Left hindlimb (tissue), 1 donor: ENCODE results near the gene GRK5.

ENCODE experiments used
- DNase-seq: peaks from one replicate; pipeline ENCODE4 v3.0.0-alpha.2; 2018

The GRK5 gene

DNA sequence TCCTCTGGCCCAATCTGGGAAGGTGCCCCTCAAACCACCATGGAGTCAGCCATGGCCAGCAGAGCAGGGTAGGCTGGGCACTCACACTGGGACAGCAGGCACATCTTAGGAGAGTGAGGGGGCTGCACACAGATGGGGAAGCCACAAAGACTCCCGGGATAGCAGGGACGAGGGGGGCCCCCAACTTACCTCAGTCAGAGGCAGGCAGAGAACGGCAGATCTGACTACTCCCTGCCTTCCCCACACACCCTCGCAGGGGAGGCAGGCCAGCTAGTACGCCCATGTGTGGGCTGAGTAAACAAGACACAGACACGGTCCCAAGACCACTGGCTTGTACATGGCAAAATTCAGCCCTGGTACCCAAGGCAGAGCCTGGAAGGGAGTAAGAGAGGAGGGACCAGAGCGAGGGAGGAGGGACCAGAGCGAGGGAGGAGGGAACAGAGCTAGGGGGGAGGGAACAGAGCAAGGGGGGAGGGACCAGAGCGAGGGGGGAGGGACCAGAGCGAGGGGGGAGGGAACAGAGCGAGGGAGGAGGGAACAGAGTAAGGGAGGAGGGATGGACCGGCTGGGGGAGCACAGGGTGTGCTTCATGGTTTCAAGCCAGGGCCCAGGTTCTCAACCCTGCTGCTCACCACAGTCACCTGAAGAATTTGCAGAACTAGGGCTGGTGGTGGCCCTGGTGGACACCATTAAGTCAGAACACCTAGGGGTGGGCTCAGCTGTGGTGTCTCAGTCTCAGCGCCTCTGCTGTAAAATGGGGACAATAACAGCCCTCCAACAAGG lies 261.4 kb downstream of the GRK5 start:
- no peak for DNase-seq

DNA sequence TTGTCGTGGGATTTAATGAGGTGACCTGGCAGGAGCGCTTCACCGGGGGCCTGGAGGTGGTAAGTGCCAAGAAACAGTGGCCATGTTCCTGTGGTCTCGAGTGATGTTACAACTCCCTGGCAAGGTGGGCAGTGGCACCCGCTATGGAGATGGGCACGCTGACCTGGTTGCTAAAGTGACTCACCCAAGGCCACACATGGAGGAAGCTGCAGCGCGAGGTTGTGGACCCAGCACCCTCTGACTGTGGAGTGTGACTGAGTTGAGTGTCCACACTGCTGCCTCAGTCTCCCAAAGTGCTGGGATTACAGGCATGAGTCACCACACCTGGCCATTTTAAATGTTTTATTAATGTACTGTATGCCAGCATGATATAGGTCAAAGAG lies 261.9 kb downstream of the GRK5 start:
- no peak for DNase-seq

DNA sequence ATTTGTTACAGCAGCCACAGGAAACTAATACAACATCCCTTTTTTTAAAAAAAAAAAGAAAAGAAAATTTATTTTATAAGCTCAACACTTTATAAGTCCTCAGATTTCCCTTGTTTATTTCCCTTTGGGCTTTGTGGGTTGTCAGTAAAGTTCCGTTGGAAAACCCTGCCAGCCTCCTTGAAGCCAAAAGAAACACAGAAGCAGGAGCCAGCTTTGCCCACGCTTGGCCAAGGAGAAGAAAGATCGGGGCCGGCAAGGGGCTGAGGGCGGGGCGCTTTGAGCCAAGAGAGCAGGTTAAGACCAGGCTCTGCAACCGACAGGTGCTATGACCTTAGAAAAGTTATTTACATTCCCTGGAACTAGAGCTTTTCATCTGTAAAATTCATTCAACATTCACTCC lies 262.5 kb downstream of the GRK5 start:
- DNase-seq: no peak

DNA sequence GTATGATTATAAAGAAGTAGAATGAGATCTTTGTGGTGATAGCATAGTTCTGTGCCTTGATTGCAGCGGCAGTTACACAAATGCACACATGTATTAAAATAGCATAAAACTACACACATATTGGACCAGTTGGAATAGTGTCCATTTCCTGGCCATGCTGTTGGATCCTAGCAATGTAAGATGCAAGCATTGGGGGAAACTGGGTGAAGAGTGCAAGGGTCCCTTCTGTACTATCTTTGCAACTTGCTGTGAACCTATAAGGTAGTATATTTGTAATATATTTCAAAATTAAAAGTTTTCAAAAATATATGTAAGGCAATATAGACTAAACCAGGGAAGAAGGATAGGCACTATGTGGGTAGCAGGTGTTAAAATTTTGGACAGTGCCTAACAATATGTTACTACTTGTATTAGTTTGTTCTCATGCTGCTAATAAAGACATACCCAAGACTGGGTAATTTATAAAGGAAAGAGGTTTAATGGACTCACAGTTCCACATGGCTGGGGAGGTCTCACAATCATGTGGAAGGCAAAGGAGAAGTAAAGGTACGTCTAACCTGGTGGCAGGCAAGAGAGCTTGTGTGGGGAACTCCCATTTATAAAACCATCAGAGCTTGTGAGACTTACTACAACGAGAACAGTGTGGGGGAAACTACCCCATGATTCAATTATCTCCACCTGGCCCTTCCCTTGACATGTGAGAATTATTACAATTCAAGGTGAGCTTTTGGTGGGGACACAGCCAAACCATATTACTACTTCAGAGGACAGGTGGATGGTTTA lies 263.7 kb downstream of the GRK5 start:
- DNase-seq: no peak

DNA sequence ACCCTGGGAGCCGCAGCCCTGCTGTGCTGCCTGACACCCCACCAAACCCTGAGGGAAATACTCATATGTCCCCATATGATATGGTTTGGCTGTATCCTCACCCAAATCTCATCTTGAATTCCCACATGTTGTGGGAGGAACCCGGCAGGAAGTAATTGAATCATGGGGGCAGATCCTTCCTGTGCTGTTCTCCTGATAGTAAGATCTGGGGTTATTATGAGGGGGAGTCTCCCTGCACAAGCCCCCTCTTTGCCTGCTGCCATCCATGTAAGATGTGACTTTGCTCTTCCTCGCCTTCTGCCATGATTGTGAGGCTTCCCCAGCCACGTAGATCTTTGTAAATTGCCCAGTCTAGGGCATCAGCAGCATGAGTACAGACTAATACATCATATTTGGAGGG lies 266.4 kb downstream of the GRK5 start:
- DNase-seq: no peak

DNA sequence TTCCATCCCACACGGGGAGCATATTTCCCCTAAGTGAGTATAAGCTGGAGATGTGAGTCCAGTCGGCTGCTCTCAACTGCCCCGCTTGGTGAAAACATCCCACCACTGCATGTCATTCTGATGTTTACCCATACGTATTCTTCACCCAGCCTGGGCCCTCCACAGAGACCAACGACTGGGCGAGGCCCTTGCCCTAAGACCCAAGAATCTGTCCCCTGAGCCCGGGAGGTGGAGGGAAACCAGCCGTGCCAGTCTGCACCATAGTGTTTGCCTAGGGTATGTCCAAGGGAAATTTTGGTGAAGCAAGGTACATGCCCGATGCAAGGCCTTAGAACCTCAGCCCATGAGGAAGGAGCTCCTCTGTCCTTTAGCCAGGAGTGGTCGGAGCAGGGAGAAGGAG lies 267.2 kb downstream of the GRK5 start:
- DNase-seq: no peak

DNA sequence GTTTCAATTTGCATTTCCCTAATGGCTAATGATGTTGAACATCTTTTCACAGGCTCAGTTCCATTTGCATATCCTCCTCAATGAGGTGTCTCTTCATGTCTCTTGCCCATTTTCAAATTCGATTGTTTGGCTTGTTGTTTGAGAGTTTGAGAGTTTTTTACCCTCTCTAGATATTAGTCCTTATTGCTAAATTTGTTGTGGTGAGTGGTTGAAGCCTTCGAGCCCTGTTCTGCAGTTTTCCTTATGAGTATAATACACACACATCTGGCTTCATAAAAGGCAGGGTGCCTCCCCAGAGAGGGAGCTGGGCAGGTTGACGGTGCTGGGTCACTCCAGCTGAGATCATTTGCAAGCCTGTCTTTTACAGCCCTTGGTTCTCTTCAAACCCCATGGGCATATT lies 270.1 kb downstream of the GRK5 start:
- DNase-seq: no peak

DNA sequence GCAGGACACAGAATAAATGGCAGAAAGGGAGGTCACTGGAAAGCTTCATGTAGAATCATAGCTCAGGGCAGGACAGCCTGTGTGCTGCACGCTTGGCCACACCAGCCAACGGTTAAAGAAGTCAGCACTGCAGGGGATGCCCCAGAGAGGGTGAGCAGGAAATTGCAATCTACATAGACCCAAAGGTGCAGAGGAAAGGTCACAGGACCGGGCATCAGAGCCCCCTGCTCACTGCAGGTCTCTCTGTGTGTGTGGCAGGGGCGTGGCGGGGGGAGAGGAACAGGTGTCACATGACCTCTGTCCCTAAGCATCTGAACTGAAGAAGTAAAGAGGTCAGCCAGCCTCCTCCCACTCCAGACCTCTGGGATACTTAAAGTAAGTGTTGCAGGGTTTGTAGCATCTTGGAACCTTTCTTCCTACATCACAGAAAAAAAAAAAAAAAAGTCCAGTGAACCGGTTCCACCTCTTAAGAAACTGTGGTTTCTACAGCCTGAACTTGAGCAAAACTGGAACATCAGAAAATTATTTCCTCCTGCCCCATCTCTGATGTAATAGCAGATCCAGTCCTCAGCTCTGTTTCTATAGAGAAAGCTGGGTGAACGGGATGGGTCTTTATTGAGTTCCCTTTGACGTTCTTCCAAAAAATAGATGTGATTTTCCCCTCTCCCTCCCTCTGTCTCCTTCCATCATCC lies 270.9 kb downstream of the GRK5 start:
- DNase-seq: no peak

DNA sequence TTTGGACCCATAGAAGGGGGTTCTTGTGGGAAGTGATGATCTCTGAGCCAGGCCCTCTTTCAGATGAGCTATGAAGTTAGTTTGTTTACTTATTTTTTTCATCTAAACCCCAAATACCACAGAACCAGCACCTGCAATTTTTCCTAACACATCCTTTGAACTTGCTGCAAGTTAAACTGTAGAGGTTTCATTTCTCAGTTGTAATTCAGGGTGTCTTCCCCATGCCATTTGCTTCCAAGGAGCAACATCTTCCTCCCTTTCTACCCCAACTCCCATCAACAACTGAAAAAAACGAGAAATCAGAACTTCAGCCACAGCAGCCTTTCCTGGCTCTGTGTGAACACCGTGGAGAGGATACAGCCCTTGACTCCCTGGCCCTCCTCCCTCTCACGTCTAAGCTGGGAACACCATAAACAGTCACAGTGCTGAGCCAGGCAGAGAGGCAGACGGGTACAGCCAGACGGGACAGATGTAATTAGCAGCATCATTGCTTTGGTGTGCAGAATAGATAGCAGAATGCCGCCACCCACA lies 271.5 kb downstream of the GRK5 start:
- no peak for DNase-seq

DNA sequence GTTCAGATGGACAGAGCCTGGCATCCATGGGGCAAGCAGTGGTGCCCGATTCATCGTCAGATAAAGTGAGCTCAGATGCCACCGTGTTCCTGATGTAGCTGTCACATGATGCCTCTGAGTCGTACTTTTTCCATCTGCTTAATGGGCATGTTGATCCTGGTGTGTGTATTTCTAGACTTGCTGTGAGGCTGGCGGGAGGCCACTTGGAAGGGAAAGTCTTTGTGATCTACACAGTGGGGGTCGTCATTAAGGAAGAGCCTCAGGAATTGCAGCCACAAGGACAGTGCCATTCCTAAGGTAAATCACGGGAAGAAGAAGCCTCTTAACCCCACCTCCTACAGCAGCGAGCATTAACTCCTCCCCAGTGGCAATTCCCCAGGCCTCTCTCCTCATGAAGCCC lies 272.2 kb downstream of the GRK5 start:
- no peak for DNase-seq

DNA sequence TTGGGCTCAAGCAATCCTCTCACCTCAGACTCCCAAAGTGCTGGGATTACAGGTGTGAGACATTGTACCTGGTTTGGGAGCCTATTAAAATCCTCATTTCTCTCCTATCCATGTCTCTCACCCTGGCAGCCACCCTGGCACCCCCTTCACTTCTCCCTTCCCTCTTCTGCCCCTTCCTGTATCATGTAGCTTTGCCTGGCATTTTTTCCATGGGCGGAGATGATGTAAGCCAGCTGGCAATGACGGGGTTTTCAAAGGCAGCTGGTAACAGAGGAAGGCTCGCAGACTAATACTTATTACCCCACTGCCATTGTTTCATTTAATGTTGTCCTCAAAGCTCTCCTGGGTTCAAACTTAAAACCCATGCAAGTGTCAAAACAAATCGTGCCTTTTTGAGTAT lies 273.3 kb downstream of the GRK5 start:
- peak; percentile 56 for DNase-seq

DNA sequence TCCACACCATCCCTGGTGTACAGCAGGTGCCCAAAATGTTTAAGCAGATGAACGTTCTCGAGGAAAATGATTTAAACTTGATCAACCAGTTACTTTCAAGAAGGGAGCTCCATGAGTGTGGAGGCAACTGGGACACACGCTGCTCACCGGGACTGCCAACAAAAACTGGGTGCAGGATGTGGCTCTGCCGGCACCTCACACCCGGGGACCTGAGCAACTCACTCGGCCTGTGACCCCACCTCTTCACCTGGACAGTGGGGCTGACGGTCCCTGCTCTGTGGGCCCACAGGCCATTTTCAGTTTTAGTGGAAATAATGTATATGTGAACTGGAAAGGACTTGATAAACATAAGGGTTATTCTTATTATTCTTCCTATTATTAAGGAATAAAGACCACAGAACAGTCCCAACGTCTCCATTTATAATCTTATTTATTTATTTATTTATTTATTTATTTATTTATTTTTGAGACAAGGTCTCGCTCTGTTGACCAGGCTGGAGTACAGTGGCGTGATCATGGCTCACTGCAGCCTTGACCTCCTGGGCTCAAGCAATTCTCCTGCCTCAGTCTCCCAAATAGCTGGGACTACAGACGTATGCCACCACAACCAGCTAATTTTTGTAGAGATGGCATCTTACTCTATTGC lies 274.5 kb downstream of the GRK5 start:
- no peak for DNase-seq

DNA sequence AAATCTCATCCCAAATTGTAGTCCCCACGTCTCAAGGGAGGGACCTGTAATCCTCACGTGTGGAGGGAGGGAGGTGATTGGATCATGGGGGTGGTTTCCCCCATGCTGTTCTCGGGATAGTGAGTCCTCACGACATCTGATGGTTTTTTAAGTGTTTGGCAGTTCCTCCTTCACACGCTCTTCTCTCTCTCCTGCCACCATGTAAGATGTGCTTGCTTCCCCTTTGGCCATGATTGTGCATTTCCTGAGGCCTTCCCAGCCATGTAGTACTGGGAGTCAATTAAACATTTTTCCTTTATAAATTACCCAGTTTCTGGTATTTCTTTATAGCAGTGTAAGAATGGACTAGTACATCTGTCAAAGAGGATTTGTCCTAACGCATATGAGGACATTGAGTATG lies 275.6 kb downstream of the GRK5 start:
- no peak for DNase-seq

DNA sequence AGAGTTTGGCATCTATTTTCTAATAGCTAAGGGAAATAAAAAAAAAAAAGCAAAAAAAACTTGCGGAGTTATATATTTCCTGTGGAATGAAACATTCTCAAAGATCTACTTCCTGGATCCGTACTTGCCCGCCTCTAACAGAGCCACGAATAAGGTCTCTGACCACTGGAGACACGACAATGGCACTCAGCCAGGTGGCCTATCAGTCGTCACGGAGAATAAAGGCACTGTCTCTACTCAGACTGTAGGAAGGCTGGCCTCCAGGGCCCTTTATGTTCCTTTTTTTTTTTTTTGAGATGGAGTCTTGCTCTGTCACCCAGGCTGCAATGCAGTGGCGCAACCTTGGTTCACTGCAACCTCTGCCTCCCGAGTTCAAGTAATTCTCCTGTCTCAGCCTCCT lies 276.5 kb downstream of the GRK5 start:
- DNase-seq: no peak

DNA sequence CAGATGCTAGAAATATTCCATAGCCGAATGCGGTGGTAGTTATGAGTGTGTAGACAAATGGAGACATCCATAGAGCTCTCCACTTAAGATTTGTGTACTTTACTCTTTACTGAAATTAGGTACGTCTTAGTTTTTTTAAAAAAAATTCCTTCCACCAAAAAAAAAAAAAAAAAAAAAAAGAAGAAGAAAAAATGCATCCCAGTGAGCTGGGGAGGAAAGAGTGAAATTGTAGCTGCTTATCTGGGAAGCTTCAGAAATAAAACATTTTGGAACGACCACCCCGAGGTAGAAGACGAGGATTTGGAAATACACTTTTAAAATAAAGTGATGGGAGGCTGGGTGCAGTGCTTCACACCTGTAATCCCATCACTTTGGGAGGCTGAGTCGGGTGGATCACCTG lies 281.3 kb downstream of the GRK5 start:
- DNase-seq: no peak

DNA sequence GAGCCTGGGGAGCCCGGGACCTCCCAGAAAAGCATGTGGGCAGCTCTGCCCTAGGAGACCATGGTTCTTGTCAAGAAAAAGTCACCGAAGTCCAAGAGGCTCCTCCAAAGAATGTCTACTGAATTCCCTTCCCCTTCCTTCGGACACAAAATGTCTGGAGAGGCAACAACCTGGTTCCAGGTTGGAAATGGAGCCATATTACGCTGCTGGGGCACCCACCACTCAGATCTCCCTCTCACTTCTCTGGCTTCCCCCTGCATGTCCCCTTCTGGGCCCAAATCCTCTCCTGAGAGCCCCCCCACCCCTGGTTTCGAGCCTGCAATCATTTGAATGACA lies 282.6 kb downstream of the GRK5 start:
- no peak for DNase-seq

DNA sequence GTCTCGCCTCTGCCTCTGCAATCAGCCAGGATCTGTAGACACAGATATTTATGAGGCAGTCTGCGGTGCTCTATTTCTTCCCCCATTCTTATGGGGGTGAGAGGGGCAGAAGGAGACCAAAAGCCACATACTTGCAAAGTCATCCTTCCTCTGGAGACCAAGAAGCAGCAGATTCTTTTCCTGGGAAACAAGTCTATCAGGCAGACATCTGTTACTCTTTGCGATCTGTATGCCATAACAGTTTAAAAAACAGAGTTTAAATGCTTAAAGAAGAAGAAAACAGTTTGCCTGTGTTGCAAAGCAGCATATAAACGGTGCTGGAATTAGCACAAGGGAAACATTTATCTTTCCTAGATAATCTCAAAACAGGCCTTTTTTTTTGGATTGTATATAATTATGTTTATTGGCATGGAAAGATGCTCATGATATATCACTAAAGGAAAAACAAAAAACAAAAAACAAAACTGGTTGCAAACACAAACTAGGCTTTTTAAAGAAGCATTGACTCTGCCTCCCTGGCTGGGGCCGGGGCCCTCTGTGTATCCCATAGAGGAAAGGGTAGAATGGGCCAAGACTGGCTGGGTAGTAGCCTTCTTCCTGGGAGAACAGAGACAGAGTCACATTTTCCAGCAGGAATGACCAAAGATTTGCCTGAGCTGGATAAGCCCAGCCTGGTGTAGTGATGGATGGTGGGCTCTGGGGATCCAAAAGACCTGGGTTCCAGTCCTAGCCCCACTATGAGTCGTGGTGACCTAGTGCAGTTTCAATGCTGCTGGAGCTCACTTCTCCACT lies 284.8 kb downstream of the GRK5 start:
- no peak for DNase-seq

DNA sequence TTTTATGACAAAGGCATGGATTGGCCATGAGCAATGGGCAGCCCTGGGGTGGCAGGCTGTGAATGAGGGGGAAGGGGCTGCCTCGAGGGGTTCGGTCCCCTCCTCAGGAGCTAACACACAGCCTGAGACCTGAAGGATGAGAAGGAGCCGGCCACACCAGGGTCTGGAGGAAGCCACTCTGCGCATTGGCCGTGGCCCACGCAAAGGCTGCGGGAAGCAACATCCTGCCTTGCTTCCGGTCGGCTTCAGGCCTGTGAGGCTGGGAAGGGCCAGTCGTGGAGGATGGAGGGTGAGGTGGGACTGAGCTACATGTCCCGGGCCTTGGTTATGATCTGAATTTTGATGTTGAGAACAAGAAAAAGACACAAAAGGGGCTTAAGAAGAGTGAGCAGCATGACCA lies 285.8 kb downstream of the GRK5 start:
- DNase-seq: no peak

DNA sequence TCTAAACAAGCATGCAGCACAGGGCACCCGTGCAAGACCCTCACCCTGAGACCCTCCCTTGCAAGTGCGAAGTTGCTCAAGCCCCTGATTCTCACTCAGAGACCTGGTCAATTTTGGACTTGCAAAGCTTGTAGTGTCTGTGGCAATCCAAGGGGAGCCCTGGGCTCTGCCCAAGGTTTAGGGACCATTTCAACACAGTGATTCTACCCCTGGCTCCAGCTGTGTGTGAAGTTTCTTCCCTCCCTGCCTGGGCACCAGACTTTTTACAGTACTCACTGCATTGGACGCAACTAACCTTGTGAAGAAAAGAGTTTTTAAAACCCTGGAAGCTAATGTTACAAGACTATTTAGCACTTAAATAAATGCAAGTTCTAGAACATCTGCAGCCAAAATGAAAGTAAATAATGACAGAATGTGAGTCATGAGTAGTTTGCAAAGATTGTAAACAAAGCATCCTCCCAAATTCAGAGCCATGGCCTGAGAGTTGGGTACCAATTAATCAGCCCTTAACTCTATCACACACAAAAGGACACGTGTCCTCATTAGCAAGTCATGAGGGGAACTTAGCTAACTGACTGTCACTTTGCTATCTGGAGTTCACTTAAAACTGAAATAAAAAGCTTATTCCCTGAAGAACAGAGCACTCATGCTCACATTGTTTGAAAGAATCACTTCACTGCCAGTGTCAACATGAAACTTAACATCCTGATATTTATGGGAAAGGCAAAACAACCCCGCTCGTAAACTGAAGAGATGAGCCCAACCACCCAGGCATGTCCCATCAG lies 287.1 kb downstream of the GRK5 start:
- no peak for DNase-seq

DNA sequence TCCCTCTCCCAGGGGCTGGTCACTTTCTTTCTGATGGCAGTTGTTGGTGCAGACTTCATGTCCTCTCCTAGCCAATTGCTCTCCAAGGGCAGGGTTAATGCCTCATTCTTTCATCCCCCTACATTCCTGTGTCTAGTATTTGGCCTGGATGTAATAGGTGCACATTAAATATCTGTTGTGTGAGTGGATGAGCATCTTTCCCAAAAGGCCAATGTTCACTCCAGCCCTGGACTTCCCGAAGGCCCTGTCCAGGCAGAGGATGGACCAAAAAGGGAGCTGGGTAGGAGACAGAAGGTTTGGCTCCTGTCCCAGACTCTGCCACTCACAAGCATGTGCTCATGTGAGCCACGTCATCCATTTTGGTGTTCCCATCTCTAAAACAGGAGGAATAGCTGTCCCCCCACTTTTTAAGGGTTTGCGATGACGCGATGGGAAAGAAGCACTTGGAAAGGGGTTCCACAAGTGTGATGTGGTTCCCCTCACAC lies 287.7 kb downstream of the GRK5 start:
- DNase-seq: no peak

DNA sequence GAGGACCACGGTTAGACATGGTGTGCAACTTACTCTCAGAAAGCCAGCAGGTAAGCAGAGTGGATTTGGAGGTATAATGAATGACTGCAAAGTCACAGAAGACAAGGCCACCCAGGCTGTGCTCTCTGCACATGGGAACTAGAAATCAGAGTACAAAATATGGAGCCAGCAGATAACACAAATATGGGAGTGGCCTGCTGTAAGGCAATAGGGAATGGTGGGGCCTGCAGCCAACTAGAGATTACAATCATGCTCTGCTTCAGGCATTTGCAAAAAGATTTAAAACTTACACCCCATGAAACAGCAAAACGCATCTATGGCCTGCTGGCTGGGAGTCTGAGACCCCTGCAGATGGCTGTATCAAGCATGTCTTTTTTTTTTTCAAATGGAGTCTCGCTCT lies 288.2 kb downstream of the GRK5 start:
- DNase-seq: no peak

DNA sequence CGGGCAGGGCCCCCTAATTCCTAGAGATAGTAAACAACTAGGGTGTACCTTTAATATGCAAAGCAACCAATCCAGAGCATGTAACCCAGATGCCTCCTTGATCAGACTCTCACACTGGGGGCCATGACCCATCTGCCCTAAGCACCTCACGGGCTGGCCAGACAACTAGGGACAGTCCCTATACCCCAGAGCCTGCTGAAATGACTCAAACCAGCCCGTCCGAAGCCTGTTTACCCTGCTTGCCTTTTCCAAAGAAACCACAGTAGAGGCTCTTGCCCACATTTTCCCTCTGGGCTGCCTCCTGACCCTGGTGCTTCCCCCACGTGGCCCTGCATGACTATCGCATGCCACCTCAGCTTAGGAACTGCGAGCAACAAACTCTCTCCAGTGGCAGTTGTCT lies 288.9 kb downstream of the GRK5 start:
- DNase-seq: no peak
